ENCODE data around the gene HAND2.

- TF ChIP-seq CTCF (IDR thresholded peaks at IDR 0.05; ENCODE audit: insufficient read depth, low read depth, low read length) (no peak), EZH2 (IDR thresholded peaks at IDR 0.05; ENCODE audit: insufficient read depth, low read length) (no peak)
Measured at GRCh38 chr4:173493041-173493440, 37.0 kb downstream of the HAND2 start.
